ENCODE results near the gene FLT3LG.

DNA sequence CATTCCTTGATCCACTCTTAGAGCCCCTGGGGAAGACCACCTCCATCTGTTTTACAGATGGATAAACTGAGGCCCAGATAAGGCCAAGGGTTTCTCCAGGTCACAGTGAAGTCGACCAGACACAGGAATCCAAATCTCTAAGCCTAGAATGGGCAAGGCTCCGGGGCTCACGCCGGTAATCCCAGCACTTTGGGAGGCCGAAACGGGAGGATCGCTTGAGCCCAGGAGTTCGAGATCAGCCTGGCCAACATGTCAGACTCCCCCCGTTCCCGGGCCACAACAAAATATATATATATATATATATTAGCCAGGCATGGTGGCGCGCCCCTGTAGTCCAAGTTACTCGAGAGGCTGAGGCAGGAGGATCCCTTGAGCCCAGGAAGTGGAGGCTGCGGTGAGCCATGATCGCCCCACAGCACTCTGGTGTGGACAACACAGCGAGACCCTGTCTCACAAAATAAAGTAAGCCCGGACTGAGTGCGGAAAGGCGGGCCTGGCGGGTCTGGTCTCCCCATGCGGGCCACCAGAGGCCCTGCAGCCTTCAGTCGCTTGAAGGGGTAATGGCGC lies 12.8 kb downstream of the FLT3LG start:
- TF ChIP-seq EZH2 (IDR thresholded peaks at IDR 0.05; ENCODE audit: low read depth), result no peak
- TF ChIP-seq, protein P1, sequence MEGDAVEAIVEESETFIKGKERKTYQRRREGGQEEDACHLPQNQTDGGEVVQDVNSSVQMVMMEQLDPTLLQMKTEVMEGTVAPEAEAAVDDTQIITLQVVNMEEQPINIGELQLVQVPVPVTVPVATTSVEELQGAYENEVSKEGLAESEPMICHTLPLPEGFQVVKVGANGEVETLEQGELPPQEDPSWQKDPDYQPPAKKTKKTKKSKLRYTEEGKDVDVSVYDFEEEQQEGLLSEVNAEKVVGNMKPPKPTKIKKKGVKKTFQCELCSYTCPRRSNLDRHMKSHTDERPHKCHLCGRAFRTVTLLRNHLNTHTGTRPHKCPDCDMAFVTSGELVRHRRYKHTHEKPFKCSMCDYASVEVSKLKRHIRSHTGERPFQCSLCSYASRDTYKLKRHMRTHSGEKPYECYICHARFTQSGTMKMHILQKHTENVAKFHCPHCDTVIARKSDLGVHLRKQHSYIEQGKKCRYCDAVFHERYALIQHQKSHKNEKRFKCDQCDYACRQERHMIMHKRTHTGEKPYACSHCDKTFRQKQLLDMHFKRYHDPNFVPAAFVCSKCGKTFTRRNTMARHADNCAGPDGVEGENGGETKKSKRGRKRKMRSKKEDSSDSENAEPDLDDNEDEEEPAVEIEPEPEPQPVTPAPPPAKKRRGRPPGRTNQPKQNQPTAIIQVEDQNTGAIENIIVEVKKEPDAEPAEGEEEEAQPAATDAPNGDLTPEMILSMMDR (conservative IDR thresholded peaks at IDR 0.05), result no peak
